Fibroblast of skin of scalp (primary cell): Measurements from ENCODE around the gene MYO9A.
A peak's percentile ranks its signal among the peaks of the same experiment; 100 is the strongest.
"Not testable (repeated sequence)": the region's sequence is repeated elsewhere in the genome, so short reads cannot be mapped to it uniquely, and the experiment has no call there.

Experiments used
- DNase-seq: peaks from one replicate; pipeline ENCODE4 v3.0.0-alpha.2; 2013

The MYO9A gene

DNA sequence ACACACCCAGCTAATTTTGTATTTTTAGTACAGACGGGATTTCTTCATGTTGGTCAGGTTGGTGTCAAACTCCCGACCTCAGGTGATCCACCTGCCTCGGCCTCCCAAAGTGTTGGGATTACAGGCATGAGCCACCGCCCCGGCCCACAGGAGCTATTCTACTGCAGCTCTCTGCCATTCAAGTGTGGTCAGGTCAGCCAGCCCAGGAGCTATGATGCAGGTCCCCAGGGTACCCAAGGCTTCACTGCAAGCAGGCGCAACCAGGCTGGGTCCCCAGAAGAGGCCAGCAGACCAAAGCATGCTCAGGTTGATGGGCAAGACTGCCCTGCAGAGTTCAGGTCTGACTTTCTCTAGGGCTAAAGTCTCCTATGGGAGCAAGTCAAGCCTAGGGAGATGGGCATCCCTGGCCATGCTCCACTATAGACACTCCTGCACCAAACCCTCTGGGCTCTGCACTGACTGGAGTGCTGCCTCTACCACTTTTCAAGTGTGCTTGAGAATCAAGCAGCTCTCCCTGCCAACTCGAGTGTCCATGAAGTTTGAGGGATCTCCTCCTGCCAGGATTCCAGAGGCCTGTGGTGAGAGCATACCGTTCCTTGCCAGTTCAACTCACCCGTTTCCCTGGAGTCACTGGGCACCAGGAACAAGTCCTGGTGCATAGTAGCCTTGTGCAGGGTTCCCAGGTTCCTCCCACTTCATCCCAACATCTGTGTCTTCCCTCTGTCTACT, 30.9 kb downstream of the MYO9A start:
- DNase-seq, result no peak

- no peak for DNase-seq
These were observed 31.8 kb downstream of the MYO9A start for GRCh38 chr15:72086010-72086697.

GRCh38 chr15:72082176-72082575, 35.8 kb downstream of the MYO9A start:
- peak; percentile 65 for DNase-seq

DNA sequence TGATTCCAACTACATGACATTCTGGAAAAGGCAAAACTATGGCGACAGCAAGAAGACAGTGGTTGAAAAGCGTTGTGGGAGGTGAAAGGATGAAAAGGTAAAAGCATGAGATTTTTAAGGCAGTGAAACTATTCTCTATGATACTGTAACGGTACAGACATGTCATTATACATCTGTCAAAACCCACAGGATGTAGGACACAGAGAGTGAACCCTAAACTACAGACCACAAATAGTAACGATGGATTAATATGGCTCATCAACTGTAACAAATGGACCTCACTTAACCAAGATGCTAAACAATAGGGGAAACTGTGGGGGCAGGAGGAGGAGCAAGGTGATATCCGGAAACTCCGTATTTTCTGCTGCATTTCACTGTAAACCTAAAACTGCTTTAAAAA, 39.1 kb downstream of the MYO9A start:
- DNase-seq, result no peak

DNA sequence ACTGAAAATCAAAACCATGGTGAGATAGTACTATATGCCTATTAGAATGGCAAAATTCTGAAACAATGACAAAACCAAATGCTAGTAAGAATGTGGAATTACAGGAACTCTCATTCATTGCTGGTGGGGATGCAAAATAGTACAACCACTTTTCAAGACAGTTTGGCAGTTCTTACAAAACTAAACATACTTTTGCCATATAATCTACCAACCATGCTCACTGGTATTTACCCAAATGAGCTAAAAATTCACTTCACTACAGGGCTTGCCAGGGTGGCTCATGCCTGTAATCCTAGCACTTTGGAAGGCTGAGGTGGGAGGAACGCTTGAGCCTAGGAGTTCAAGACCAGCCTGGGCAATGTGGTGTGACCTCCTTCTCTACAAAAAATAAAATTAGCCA, 40.0 kb downstream of the MYO9A start:
- DNase-seq, result peak; percentile 20

GRCh38 chr15:72074335-72075060, 43.5 kb downstream of the MYO9A start:
- no peak for DNase-seq

GRCh38 chr15:72071448-72071825, 46.5 kb downstream of the MYO9A start:
- DNase-seq, result not testable (repeated sequence)

GRCh38 chr15:72070817-72071447, 47.0 kb downstream of the MYO9A start:
- DNase-seq, result no peak

DNA sequence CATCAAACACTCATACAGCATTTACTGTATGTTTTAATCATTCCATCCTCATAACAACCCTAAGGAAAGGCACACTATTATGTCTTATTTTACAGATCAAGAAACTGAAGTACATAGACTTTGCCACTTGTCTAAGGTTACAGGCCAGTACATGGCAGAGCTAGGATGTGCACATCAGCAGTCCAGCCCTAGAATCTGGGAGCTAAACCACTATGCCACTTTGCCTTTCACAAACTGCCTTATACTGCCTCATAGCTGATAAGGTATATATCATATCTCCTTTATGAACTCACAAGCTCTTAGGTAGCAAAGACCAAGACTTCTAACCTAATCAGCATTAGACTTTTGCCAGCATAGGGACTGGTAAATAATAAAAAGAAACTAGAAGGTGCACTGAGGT, 49.1 kb downstream of the MYO9A start:
- DNase-seq, result no peak

DNA sequence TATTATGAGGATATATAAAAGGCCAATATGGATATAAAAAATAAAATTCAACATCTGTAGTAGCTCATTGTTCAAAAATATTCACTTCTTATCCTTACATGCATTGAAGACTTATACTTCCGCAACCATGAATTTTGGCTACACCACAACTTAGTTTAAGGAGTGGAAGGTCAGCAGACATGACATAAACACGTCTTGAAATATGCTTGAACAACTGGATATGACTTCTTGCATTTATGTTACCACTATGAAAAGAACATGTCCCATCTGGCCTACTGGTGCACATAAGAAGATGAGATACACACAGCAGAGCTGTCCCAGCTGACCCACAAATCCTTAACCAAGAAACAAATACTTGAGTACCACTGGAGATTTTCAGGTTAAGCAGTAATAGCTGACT, 52.1 kb downstream of the MYO9A start:
- DNase-seq, result no peak

DNA sequence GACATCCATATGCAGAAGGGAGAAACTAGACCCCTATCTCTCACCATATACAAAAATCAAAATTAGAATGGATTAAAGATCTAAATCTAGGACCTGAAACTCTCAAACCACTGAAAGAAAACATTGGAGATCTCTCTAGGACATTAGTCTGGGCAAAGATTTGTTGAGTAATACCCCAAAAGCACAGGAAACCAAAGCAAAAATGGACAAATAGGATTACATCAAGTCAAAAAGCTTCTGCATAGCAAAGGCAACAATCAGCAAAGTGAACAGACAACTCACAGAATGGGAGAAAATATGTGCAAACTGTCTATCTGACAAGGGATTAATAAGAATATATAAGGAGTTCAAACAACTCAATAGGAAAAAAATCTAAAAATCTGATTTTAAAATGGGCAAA, 54.8 kb downstream of the MYO9A start:
- DNase-seq, result peak; percentile 10

DNA sequence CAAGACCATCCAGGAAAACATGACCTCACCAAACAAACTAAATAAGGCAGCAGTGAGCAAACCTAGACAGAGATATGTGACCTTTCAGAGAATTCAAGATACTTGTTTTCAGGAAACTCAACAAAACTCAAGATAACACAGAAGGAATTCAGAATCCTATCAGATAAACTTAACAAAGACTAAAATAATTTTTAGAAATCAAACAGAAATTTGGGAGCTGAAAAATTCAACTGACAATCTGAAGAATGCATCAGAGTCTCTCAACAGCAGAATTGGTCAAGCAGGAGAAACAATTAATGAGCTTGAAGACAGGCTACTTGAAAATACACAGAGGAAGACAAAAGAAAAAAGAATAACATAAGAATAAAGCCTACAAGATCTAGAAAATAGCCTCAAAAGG, 55.6 kb downstream of the MYO9A start:
- no peak for DNase-seq

DNA sequence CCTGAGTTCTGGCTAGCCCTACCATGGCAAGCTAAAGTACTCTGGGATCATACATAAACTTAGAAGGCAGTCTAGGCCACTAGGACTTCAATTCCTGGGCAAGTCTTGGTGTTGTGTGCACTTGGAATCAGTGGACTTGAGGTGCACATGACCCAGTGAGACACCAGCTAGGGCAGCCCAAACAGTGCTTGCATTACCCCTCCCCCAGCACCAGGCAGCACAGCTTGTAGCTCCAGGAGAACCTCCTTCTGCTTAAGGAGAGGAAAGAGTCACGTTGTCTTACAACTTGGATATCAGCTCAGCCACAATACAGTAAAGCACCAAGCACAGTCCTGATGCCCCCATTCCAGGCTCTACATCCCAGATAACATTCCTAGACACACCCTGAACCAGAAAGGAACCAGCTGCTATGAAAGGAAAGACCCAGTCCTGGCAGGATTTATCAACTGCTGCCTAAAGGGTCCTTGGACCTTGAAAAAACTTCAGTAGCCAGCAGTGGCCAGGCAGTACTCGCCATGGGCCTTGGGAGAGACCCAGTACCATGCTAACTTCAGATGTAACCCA, 57.2 kb downstream of the MYO9A start:
- DNase-seq, result no peak

DNA sequence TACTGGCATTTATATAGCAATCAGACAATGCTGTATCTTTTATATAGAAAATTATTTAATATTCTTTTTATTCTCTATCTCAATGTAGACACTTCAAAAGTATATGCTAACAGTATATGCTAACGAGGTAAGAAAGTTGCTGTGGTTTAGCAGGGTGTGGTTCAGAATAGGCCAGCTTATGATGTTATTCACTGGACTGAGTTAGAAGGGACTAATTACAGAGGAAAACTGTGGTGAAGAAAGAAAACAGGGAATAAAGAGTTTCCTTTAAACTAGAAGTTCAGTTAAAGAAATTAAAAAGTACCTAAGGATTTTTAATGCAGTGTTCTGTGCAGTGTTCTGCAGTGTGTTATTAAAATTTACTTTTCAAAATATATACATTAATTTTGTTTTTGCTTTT, 59.4 kb downstream of the MYO9A start:
- no peak for DNase-seq

- DNase-seq, result no peak
These were observed 60.3 kb downstream of the MYO9A start for GRCh38 chr15:72057548-72058091.

GRCh38 chr15:72056217-72056616, 61.7 kb downstream of the MYO9A start:
- DNase-seq, result not testable (repeated sequence)

DNA sequence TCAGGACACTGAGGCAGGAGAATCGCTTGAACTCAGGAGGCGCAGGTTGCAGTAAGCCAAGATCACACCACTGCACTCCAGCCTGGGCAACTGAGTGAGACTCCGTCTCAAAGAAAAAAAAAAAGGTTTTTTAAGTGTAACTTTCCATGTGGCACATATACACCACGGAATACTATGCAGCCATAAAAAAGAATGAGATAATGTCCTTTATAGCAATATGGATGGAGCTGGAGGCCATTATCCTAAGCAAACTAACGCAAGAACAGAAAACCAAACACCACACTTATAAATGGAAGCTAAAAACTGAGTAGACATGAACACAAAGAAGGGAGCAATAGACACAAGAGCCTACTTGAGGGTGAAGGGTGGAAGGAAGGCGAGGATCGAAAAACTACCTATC, 64.7 kb downstream of the MYO9A start:
- not testable (repeated sequence) for DNase-seq

GRCh38 chr15:72050700-72051099, 67.2 kb downstream of the MYO9A start:
- no peak for DNase-seq

GRCh38 chr15:72047020-72047419, 70.9 kb downstream of the MYO9A start:
- DNase-seq, result peak; percentile 15

DNA sequence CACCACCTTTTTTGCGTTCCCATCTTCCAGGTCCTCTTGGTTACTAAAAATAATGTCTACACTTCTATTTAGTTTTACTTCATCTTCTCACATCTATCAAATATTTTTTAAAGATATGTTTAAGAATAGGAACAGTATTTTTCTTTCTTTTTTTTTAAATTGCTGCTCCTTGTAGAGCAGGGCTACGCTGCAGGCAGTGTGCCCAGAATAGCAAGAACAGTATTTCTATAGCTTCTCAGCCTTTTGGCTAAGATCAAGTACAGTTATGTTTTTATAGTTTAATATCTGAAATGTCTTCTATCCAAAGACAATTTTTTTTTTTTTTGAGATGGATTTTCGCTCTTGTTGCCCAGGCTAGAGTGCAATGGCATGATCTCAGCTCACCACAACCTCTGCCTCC, 73.0 kb downstream of the MYO9A start:
- DNase-seq, result no peak

GRCh38 chr15:72042865-72043264, 75.1 kb downstream of the MYO9A start:
- DNase-seq, result no peak

GRCh38 chr15:72042054-72042453, 75.9 kb downstream of the MYO9A start:
- DNase-seq, result peak; percentile 15

GRCh38 chr15:72037321-72037720, 80.6 kb downstream of the MYO9A start:
- no peak for DNase-seq
